Vagina (tissue), 2 donors: ENCODE data around the gene NME3. TPM values are rescaled to one million over a fixed set of nuclear protein-coding genes. Genes with fewer than 3 reads are reported as not detected.

Experiments
- DNase-seq, 2 donors: peaks; one replicate each; pipeline ENCODE4 v3.0.0-alpha.2; 2017; ENCODE audit errors: extremely low spot score in 2 of 2
- H3K27ac ChIP-seq: fragments of 200-600 bp; sonication (generic); one replicate; pipeline ENCODE4 v1.5.1; 2019
- H3K27me3 ChIP-seq: fragments of 200-600 bp; sonication (generic); one replicate; pipeline ENCODE4 v1.5.1; 2019
- H3K36me3 ChIP-seq, 2 donors: fragments of 200-600 bp; sonication (generic); one replicate each; pipeline ENCODE4 v1.5.1; 2017 to 2019
- H3K4me1 ChIP-seq: fragments of 200-600 bp; sonication (generic); one replicate; pipeline ENCODE4 v1.5.1; 2019
- H3K4me3 ChIP-seq, 2 donors: fragments of 200-600 bp; sonication (generic); 1 replicate in 1 of 2; 2 replicates in 1 of 2; pipeline ENCODE4 v1.5.1; 2016 to 2019
- H3K9me3 ChIP-seq: fragments of 200-600 bp; sonication (generic); one replicate; pipeline ENCODE4 v1.5.1; 2019
- CTCF ChIP-seq, 3 experiments: fragments of 450-650 bp in 2 of 3; fragments of 200-600 bp in 1 of 3; sonication (generic) in 1 of 3; IDR thresholded peaks; one replicate each; pipeline ENCODE4 v1.5.1; 2017 to 2019; ENCODE audit warnings: antibody characterized with exemption in 3 of 3, mild to moderate bottlenecking in 2 of 3, moderate library complexity in 2 of 3
- POLR2A ChIP-seq, 2 donors: fragments of 450-650 bp; IDR thresholded peaks; one replicate each; pipeline ENCODE4 v1.6.1; 2017; ENCODE audit warnings: antibody characterized with exemption in 2 of 2, mild to moderate bottlenecking in 2 of 2, moderate library complexity in 2 of 2
- POLR2AphosphoS5 ChIP-seq, 2 donors: sonication (generic); formaldehyde crosslinking; IDR thresholded peaks; one replicate each; pipeline ENCODE4 v1.9.0; 2017; ENCODE audit warnings: antibody characterized with exemption in 2 of 2, mild to moderate bottlenecking in 2 of 2, low read depth in 1 of 2; ENCODE audit not compliant: insufficient read depth in 1 of 2
- intact Hi-C: fragments of 100-400 bp; cut with DNase I; formaldehyde crosslinking; loops from one replicate; pipeline ENCODE4 v1.15.1; 2023
- total RNA-seq: library from RNA; depleted of rRNA; stranded (reverse); fragments of >200 nt; gene quantifications from one replicate; pipeline ENCODE4 v1.2.3, GENCODE V29; 2016

The NME3 gene
- total RNA-seq, 1 donor from 2014 or later: 96.0 TPM

DNA sequence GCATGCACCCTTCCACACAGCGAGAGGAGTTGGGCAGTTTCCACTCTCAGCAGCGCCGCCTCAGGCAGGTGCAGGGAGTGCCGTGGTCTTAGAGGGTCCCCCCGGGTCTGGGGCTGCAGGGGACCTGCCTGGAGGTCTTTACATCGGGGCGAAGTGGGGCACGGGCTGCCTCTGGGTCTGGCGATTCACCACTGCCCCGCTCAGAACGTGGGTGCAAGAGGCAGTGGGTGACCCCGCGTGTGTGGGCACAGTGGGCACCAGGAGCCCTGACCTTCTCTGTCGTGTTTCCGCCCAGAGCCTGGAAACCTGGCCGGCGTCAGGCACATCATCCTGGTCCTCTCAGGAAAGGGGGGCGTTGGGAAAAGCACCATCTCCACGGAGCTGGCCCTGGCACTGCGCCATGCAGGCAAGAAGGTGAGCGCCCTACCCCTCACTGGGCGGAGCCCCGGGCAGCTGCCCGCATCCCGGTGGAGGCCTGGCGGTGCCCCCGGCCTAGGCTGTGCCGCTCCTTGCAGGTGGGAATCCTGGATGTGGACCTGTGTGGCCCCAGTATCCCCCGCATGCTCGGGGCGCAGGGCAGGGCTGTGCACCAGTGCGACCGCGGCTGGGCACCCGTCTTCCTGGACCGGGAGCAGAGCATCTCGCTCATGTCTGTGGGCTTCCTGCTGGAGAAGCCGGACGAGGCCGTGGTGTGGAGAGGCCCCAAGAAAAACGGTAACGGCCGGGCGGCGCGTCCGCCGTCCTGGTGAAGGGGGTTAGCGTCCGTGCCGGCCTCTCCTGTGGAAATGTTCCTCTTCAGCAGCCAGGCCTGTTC lies 15.1 kb upstream of the NME3 start:
- H3K9me3 ChIP-seq: no peaks in the 10 kb centered on the region
- peaks cover 41% of the 10 kb centered on the region for H3K4me1 ChIP-seq
- H3K27ac ChIP-seq: no peak overlapping the region
- peaks cover 0 to 27% of the 10 kb centered on the region in 2 donors for H3K36me3 ChIP-seq
- H3K4me3 ChIP-seq: no peak overlapping the region
- no peak for DNase-seq
- H3K27me3 ChIP-seq: no peaks in the 10 kb centered on the region
- intact Hi-C loops: no loop called here
- TF ChIP-seq POLR2AphosphoS5 (IDR thresholded peaks at IDR 0.05; ENCODE audit: insufficient read depth in 1 of 2, low read depth in 1 of 2) (no peak), CTCF (IDR thresholded peaks at IDR 0.05) (no peak), POLR2A (IDR thresholded peaks at IDR 0.05) (no peak)

DNA sequence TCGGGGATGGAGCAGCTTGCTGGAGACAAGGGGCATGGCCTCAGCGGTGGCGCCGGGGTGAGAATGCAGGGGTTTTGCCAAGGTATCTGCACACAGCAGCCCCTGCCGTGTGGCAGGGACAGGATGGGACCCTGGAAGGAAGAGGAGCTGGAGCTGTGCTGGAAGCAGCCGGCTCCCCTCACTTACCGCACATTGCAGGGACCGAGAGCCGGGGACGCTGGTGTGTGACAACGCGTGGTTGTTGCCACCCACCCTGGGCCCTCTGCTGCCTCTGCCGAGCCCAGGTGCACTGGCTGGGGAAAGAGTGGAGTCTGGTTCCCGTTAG lies 14.5 kb upstream of the NME3 start:
- no peak overlapping the region for H3K4me3 ChIP-seq
- H3K4me1 ChIP-seq: peaks cover 48% of the 10 kb centered on the region
- TF ChIP-seq POLR2AphosphoS5 (IDR thresholded peaks at IDR 0.05; ENCODE audit: insufficient read depth in 1 of 2, low read depth in 1 of 2) (no peak), CTCF (IDR thresholded peaks at IDR 0.05) (no peak), POLR2A (IDR thresholded peaks at IDR 0.05) (no peak)
- DNase-seq: no peak
- peaks cover 0 to 27% of the 10 kb centered on the region in 2 donors for H3K36me3 ChIP-seq
- H3K27me3 ChIP-seq: no peaks in the 10 kb centered on the region
- no peaks in the 10 kb centered on the region for H3K9me3 ChIP-seq
- intact Hi-C loops: no loop called here
- no peak overlapping the region for H3K27ac ChIP-seq

GRCh38 chr16:1784977-1785845 lies 13.9 kb upstream of the NME3 start:
- no peaks in the 10 kb centered on the region for H3K9me3 ChIP-seq
- no peak overlapping the region for H3K27ac ChIP-seq
- H3K4me3 ChIP-seq: no peak overlapping the region
- H3K4me1 ChIP-seq: peaks cover 54% of the 10 kb centered on the region
- peaks cover 0 to 29% of the 10 kb centered on the region in 2 donors for H3K36me3 ChIP-seq
- H3K27me3 ChIP-seq: no peaks in the 10 kb centered on the region
- no peak for DNase-seq
- intact Hi-C loops: no loop called here
- TF ChIP-seq POLR2A (IDR thresholded peaks at IDR 0.05) (no peak), CTCF (IDR thresholded peaks at IDR 0.05) (no peak), POLR2AphosphoS5 (IDR thresholded peaks at IDR 0.05; ENCODE audit: insufficient read depth in 1 of 2, low read depth in 1 of 2) (no peak)

DNA sequence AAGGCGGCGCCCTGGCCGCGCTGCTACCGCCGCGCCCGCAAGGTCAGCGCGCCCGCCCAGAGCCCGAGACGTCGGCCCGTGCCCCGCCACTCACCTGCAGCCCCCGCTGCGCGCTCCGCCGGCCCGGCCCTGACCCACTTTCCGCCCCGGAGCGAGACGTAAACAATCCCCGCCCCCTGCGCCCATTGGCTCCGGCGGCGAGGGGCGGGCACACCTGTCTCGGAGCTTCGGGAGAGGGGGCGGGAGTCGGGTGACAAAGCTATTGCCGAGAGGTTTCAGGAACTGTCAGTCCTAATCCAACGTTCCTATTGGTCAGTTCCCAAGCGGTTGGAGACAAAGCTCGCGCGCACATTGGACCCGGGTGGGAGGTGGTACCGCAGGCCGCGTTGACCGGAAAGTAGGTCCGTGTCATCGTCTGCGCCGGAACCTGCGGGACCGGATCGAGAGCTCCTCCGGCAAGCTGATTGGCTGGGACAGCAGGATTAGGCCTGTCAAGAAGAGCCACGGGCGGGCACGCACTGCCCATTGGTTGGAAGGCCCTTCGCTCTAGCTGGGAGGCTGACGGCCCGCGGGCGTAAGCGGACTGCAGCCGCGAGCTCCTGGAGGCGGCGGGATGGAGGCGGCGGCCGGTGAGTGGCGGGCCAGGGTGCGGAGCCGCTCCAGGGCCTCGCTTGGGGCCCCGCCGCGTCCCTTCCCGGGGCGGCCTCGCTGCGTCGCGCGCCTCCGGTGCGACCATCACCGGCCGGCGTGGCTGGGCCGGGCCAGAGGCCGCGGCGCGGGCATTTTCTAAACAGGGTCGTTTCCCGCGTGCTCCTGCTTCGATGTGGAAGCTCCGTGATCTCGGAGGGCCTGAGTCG lies 11.3 kb upstream of the NME3 start, which contains the start of the genes NUBP2 and SPSB3:
NUBP2 (plus strand) TSS at position 553 of the 857 bp plus-strand sequence; CDS start at position 614, 61 bp downstream.
SPSB3 (minus strand) TSS at position 164 of the 857 bp plus-strand sequence. CDS start 1,088 bp downstream, outside the sequence.
- H3K9me3 ChIP-seq: no peaks in the 10 kb centered on the region
- peak within 1 kb of the TSS; percentile 67 for H3K27ac ChIP-seq
- peaks cover 0 to 27% of the 10 kb centered on the region in 2 donors for H3K36me3 ChIP-seq
- intact Hi-C loops: no loop called here
- H3K4me1 ChIP-seq: peaks cover 59% of the 10 kb centered on the region
- TF ChIP-seq POLR2A (IDR thresholded peaks at IDR 0.05) (peak in 1 of 2 donors; percentile 51), POLR2AphosphoS5 (IDR thresholded peaks at IDR 0.05; ENCODE audit: insufficient read depth in 1 of 2, low read depth in 1 of 2) (peak; percentile 84 to 95), CTCF (IDR thresholded peaks at IDR 0.05) (peak in 2 of 3 experiments; percentile 11 to 35)
- H3K27me3 ChIP-seq: no peaks in the 10 kb centered on the region
- peak; percentile 100 for DNase-seq
- peak within 1 kb of the TSS; percentile 89 to 96 for H3K4me3 ChIP-seq
